ENCODE data around the gene LCP2. TPM values are rescaled to one million over a fixed set of nuclear protein-coding genes. Genes with fewer than 3 reads are reported as not detected.

LCP2 gene
- total and polyA plus RNA-seq, 2 donors (not counting 3 experiments of a cell fraction or from before 2014, with no cell fraction given) = not detected

DNA sequence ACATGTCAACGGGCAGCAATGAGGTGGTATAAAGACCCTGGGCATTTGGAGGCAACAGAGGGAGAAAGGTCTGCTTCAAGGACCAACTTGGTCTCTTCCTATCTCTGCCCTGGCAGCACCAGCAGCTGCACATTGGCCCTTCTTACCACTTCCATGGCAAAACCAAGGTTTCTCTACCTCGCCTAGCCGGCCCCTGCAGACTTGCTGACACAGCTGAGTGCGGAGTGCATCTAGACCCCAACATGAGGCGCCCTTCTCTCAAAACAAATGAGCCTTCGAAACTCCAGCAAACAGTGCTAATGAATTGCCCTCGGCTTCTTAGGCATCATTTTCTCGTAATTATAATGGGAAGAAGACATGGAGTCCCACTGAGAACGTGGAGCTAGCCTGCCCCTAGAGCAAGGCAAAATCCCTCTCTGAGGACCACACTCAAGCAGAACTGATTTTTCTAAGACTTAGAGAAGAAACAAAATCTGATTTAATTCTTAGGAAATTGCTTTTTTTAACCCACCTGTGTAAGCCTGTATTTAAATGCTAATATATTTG, 49.5 kb upstream of the LCP2 start:
- H3K36me3 ChIP-seq (ENCODE audit: control insufficient read depth in 2 of 2, extremely low read depth in 1 of 2, insufficient read depth in 2 of 2, low read length in 2 of 2) = no peaks in the 10 kb centered on the region
- ChIA-PET POLR2A (no interaction called here), CTCF (interaction anchor here (0.8 to 3.1 kb wide), 5 partner anchors 13 to 122 kb away, joined by 3 to 27 read pairs (median 9); no protein-coding TSS in a partner anchor)
- intact Hi-C loops (cut with micrococcal nuclease) (no loop called here), dilution Hi-C loops (cut with MboI; ENCODE audit: extremely low pct_ligation_motif_present, low sequenced_read_pairs) (no loop called here)
- no peak overlapping the region for H3K27ac ChIP-seq (ENCODE audit: insufficient read depth, low read depth, low read length)
- no peak overlapping the region for H2AFZ ChIP-seq (ENCODE audit: low read depth, low read length)
- H4K20me1 ChIP-seq (replicated peaks; ENCODE audit: control insufficient read depth, extremely low read depth, insufficient read depth, low read length) = no peaks in the 10 kb centered on the region
- no peak overlapping the region for H3K4me2 ChIP-seq (ENCODE audit: insufficient read depth, low read length)
- TF ChIP-seq POLR2AphosphoS5 (IDR thresholded peaks at IDR 0.05; ENCODE audit: insufficient read depth, low read depth, low read length) (no peak), MYC (IDR thresholded peaks at IDR 0.05; ENCODE audit: low read depth, low read length) (no peak), EZH2 (IDR thresholded peaks at IDR 0.05; ENCODE audit: borderline replicate concordance, low read depth, low read length, severe bottlenecking) (no peak), FOS (IDR thresholded peaks at IDR 0.05; ENCODE audit: borderline replicate concordance, insufficient read depth, low read length) (no peak), GATA2 (IDR thresholded peaks at IDR 0.05; ENCODE audit: insufficient read depth, insufficient read length, low read depth, low read length) (no peak), JUN (IDR thresholded peaks at IDR 0.05; ENCODE audit: borderline replicate concordance, insufficient read depth, insufficient read length, low read depth) (no peak), POLR2A (IDR thresholded peaks at IDR 0.05; ENCODE audit: low read depth, low read length) (no peak)
- TF ChIP-seq, protein P1, sequence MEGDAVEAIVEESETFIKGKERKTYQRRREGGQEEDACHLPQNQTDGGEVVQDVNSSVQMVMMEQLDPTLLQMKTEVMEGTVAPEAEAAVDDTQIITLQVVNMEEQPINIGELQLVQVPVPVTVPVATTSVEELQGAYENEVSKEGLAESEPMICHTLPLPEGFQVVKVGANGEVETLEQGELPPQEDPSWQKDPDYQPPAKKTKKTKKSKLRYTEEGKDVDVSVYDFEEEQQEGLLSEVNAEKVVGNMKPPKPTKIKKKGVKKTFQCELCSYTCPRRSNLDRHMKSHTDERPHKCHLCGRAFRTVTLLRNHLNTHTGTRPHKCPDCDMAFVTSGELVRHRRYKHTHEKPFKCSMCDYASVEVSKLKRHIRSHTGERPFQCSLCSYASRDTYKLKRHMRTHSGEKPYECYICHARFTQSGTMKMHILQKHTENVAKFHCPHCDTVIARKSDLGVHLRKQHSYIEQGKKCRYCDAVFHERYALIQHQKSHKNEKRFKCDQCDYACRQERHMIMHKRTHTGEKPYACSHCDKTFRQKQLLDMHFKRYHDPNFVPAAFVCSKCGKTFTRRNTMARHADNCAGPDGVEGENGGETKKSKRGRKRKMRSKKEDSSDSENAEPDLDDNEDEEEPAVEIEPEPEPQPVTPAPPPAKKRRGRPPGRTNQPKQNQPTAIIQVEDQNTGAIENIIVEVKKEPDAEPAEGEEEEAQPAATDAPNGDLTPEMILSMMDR (IDR thresholded peaks at IDR 0.05; ENCODE audit: extremely low read depth in 1 of 2, insufficient read depth in 1 of 2, low read depth in 1 of 2, low read length in 2 of 2) = no peak
- TF ChIP-seq, protein P2, sequence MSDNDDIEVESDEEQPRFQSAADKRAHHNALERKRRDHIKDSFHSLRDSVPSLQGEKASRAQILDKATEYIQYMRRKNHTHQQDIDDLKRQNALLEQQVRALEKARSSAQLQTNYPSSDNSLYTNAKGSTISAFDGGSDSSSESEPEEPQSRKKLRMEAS (IDR thresholded peaks at IDR 0.05; ENCODE audit: insufficient read depth, insufficient read length) = no peak
- no peak overlapping the region for H3K4me3 ChIP-seq (replicated peaks in 1 of 3; ENCODE audit: insufficient read depth in 1 of 3, low read depth in 1 of 3, low read length in 3 of 3)
- BruUV-seq (replicated peaks) = no TSS peak
- no peak for DNase-seq (ENCODE audit: low read depth, low spot score)
- H3K27me3 ChIP-seq (ENCODE audit: control insufficient read depth in 2 of 2, insufficient read depth in 2 of 2, low read length in 2 of 2) = peaks cover 6 to 11% of the 10 kb centered on the region in 2 experiments
- no peak overlapping the region for H3K9ac ChIP-seq (replicated peaks; ENCODE audit: extremely low read depth, insufficient read depth, low read length)
- H3K4me1 ChIP-seq (ENCODE audit: control insufficient read depth, extremely low read depth, insufficient read depth, low read length) = no peaks in the 10 kb centered on the region
- no peak for FAIRE-seq
- H3K9me1 ChIP-seq (replicated peaks; ENCODE audit: control insufficient read depth, extremely low read depth, insufficient read depth, low read length) = no peaks in the 10 kb centered on the region
- no peaks in the 10 kb centered on the region for H3K79me2 ChIP-seq (ENCODE audit: control insufficient read depth, insufficient read depth, low read length)
- H3K9me3 ChIP-seq (replicated peaks; ENCODE audit: control insufficient read depth, insufficient read depth, low read length) = no peaks in the 10 kb centered on the region

All from endothelial cell of umbilical vein (primary cell).